GM15510 (cell line): ENCODE measurements around the gene UIMC1.

Source experiments
- POLR2A ChIP-seq: IDR thresholded peaks from 3 replicates; pipeline ENCODE4 v1.6.1; 2011; ENCODE audit warnings: borderline replicate concordance; ENCODE audit not compliant: insufficient read length; ENCODE audit errors: extremely low read depth

The UIMC1 gene

GRCh38 chr5:176875783-176876505 is 130.6 kb downstream of the UIMC1 start:
- no peak for TF ChIP-seq POLR2A

GRCh38 chr5:176875014-176875550 is 131.5 kb downstream of the UIMC1 start:
- TF ChIP-seq POLR2A: no peak

- no peak for TF ChIP-seq POLR2A
These were observed 132.3 kb downstream of the UIMC1 start for GRCh38 chr5:176874198-176874780.

GRCh38 chr5:176873541-176874172 is 132.9 kb downstream of the UIMC1 start:
- no peak for TF ChIP-seq POLR2A

- TF ChIP-seq POLR2A: no peak
These were observed 136.4 kb downstream of the UIMC1 start for GRCh38 chr5:176870110-176870591.

- no peak for TF ChIP-seq POLR2A
These were observed 137.0 kb downstream of the UIMC1 start for GRCh38 chr5:176869501-176870109.

- no peak for TF ChIP-seq POLR2A
These were observed 137.8 kb downstream of the UIMC1 start for GRCh38 chr5:176868731-176869130.

GRCh38 chr5:176868126-176868525 is 138.5 kb downstream of the UIMC1 start:
- TF ChIP-seq POLR2A: no peak

- no peak for TF ChIP-seq POLR2A
These were observed 139.8 kb downstream of the UIMC1 start for GRCh38 chr5:176866707-176867310.

GRCh38 chr5:176865964-176866363 is 140.6 kb downstream of the UIMC1 start:
- TF ChIP-seq POLR2A: no peak

- no peak for TF ChIP-seq POLR2A
These were observed 141.8 kb downstream of the UIMC1 start for GRCh38 chr5:176864755-176865154.

GRCh38 chr5:176863765-176864098 is 142.8 kb downstream of the UIMC1 start:
- TF ChIP-seq POLR2A: no peak

GRCh38 chr5:176863041-176863764 is 143.4 kb downstream of the UIMC1 start:
- TF ChIP-seq POLR2A: no peak

GRCh38 chr5:176862330-176862995 is 144.1 kb downstream of the UIMC1 start:
- TF ChIP-seq POLR2A: no peak
